NK-92 (cell line): ENCODE data around the gene CFAP54.
"Not testable (repeated sequence)": the region's sequence is repeated elsewhere in the genome, so short reads cannot be mapped to it uniquely, and the experiment has no call there.

Source experiments
- DNase-seq: peaks from one replicate; lab custom pipeline; 2025; ENCODE audit not compliant: unreplicated experiment; lab: John Stamatoyannopoulos, UW

Gene CFAP54

DNA sequence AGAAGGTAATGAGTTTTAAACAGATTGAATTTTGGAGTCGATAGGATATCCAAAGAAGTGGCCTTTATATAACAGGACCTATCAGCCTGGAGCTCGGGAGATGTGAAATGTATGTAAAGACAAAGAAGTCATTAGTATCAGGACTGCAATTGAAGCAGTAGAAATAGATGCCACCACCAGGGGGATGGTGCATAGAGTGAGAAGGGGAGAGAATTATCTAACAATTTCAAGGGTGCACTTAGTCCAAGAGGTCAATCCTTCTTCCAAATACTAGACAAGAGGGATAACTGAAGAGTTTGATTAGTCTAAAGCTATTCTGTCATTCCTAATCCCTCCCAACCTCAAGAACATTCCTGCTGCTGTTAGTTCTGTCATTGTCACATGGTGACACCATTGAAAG, 127.8 kb downstream of the CFAP54 start:
- no peak for DNase-seq

DNA sequence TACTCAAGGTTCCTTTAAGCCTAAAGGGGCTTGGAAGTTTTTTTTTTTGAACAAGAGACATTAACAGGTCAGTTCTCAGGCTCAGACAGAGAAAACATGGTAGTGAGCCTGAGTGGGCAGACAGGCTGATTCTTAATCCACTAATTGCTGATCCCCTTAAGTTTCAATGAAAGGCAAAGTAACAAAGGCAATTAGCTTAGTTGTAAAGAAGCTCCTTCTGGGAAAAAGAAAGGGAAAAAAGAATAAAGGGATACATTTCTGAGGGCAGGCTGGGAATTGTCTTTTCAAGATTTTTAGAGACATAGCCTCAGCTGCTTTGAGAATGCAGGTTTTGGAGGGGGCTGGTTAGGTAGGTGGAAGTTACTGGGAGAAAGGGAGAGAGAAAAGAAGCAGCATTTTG, 133.8 kb downstream of the CFAP54 start:
- no peak for DNase-seq

GRCh38 chr12:96623656-96624217, 134.4 kb downstream of the CFAP54 start:
- no peak for DNase-seq

- no peak for DNase-seq
These were observed 146.5 kb downstream of the CFAP54 start for GRCh38 chr12:96635844-96636243.

DNA sequence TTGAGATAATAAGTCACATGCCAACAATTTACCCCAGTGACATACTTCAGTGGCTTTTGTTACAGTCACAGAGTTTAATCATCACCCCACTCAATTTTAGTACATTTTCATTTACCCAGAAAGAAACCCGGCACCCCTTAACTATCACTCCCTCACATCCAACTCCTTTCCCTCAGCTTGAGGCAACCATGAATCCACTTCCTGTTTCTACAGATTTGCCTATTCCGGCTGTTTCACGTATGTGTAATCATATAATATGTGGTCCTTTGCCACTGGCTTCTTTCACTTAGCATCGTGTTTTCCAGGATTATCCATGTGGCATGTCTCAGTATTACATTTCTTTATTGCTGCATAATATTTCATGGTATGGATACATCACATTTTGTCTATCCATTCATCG, 147.5 kb downstream of the CFAP54 start:
- DNase-seq: no peak

DNA sequence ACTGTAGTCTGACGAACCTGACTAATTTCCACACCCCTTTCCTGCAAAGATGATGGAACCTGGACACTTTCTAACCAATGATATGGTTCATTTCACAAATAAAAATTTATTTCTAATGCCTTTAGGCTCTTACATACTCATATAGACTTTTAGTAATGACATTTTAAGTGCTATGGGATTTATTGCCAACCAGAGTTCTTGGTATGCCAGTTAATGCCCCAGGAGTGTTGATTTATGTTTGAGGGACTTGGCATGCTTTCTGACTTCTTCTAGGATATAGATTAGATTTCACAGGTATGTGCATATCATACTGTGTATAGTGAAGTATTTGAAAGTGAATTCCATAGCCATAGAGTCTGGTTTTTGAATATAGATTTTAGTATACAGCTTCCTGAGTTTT, 159.5 kb downstream of the CFAP54 start:
- DNase-seq: no peak

GRCh38 chr12:96652870-96653269, 163.5 kb downstream of the CFAP54 start:
- DNase-seq: no peak

DNA sequence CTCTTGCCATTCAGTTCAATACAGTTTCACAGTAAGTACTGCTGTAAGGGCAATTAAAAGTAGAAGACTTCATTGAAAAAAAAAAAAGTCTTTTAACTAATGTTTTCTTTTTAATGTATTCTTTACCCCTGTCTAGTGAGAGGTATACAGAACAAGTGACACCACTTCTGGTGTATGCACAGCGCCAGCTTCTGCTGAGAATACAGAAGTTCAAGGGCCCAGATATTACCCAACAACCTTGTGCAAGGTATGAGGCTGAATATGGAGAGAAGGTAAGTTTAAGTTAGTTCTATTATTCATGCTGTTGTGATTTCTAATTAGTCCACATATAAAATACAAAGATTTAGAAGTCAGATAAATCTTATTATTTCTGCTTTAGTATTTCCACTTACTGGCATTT, 168.7 kb downstream of the CFAP54 start:
- DNase-seq: no peak

DNA sequence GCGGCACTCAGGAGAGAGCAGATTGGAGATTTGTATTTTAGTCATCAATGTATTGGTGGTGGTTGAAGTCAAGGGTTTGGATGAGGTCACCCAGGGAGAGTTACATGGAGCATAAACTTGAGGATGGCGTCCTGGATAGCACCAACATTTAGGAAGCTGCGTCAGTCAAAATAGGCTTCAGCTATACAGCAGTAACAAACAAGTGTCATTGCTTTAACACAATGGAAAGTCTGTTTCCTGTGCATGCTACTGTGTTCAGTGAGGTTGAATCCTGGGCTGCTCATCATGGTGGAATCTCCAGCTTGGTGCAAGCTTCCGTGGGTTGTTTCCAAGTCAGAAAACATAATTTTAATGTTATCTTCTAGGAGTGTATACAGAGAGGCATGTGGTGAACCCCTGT, 180.4 kb downstream of the CFAP54 start:
- DNase-seq: no peak

DNA sequence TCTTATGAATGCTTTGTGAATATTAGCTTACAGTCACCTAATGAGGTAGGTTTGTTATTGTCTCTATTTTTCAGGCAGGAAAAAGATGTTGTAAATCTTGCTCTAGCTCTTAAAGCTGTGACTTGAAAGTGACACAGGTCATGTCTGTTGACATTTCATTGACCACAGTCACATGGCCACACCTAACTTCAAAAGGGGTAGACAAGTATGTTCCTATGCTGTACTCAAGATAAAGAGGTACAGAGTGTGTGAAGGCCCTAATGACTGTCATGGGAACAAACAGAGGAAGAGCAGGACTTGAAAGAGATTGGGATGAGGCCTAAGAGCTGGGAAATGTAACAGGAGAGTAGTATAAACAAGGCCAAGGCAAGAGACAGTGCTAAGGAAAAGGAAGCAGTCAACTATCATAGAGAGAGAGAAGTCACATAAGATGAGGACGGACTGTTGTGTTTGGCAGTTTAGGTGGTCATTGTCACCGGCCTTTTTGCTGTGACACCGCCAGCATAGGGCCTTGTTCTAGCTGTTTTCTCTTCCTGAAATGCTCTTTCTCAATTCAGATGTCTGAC, 181.0 kb downstream of the CFAP54 start:
- DNase-seq: no peak

- not testable (repeated sequence) for DNase-seq
These were observed 186.1 kb downstream of the CFAP54 start for GRCh38 chr12:96675519-96675918.

- DNase-seq: no peak
These were observed 188.0 kb downstream of the CFAP54 start for GRCh38 chr12:96677363-96677762.

GRCh38 chr12:96687719-96688118, 198.3 kb downstream of the CFAP54 start:
- no peak for DNase-seq

DNA sequence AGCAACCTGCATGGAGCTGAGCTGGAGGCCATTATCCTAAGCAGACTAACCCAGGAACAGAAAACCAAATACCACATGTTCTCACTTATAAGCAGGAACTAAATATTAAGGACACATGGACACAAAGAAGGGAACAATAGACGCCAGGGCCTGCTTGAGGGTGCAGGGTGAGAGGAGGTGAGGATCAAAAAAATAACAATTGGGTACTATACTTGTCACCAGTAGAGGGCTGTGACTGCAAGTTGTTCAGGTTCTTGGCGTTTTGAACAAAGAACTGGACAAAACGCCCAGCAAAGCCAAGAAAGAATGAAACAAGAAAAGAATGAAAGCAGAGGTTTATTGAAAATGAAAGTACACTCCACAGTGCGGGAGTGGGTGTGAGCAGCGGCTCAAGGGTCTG, 209.1 kb downstream of the CFAP54 start:
- no peak for DNase-seq

GRCh38 chr12:96698965-96699364, 209.6 kb downstream of the CFAP54 start:
- no peak for DNase-seq

- DNase-seq: no peak
These were observed 212.5 kb downstream of the CFAP54 start for GRCh38 chr12:96701856-96702255.

- no peak for DNase-seq
These were observed 220.9 kb downstream of the CFAP54 start for GRCh38 chr12:96710127-96710745.

GRCh38 chr12:96711364-96711763, 222.0 kb downstream of the CFAP54 start:
- DNase-seq: no peak

GRCh38 chr12:96714199-96714598, 224.8 kb downstream of the CFAP54 start:
- no peak for DNase-seq

- DNase-seq: no peak
These were observed 230.4 kb downstream of the CFAP54 start for GRCh38 chr12:96719660-96720362.

- DNase-seq: no peak
These were observed 231.0 kb downstream of the CFAP54 start for GRCh38 chr12:96720363-96720705.

DNA sequence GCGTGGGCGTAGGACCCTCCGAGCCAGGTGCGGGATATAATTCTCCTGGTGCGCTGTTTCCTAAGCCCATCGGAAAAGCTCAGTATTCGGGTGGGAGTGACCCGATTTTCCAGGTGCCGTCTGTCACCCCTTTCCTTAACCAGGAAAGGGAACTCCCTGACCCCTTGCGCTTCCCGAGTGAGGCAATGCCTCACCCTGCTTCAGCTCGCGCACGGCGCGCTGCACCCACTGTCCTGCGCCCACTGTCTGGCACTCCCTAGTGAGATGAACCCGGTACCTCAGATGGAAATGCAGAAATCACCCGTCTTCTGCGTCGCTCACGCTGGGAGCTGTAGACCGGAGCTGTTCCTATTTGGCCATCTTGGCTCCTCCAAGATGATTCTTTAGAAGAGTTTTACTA, 240.1 kb downstream of the CFAP54 start:
- not testable (repeated sequence) for DNase-seq
